EL (cell line): ENCODE measurements around the gene NLRC5.
A peak's percentile ranks its signal among the peaks of the same experiment; 100 is the strongest.
"Not testable (repeated sequence)": the region's sequence is repeated elsewhere in the genome, so short reads cannot be mapped to it uniquely, and the experiment has no call there.

ENCODE experiments used
- DNase-seq: peaks from one replicate; pipeline ENCODE4 v3.0.0-alpha.2; 2016

Gene NLRC5

GRCh38 chr16:56982695-56983094 is 6.7 kb upstream of the NLRC5 start:
- no peak for DNase-seq

- no peak for DNase-seq
Measured at GRCh38 chr16:56983211-56983751, 6.1 kb upstream of the NLRC5 start.

GRCh38 chr16:56984639-56985038 is 4.7 kb upstream of the NLRC5 start:
- no peak for DNase-seq

- DNase-seq: peak; percentile 87
Measured at GRCh38 chr16:56985288-56985961, 3.9 kb upstream of the NLRC5 start.

DNA sequence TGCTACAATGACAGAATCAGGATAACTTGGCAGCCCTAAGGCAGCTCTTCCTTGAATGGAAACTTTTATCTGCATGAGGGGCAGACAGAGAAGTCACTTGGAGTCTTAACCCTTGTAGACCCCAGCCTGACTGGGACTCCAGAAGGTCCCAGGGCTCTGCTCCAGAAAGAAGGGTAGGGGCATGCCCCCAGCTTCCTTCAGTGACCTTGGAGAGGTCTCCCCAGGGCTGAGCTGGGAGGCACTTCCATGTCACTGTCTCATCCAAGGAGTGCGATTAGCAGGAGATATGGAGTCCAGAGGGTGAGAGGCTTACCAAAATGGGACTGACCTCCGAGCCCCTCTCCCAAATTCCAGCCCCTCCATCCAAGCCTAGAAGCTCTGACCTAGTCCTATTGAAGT is 3.4 kb upstream of the NLRC5 start:
- DNase-seq: no peak

DNA sequence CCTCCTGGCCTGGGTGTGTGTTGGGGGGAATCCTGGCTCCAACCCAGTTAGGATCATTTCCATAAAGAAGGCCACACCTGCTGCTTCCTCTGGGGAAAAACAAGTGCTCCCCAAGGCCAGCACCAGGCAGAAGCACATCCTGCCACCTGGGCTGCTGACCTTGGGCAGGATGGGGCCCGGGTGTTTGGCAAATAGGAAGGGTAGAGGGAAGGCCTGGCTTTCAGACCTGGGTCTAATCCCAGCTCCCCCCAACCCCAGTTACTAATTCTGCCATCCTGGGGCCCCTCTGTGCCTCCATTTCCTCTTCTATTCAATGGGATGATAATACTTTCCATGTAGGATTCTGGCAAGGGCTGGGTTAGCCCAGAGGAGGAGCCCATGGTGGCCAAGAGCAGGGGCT is 3.0 kb upstream of the NLRC5 start:
- DNase-seq: no peak

DNA sequence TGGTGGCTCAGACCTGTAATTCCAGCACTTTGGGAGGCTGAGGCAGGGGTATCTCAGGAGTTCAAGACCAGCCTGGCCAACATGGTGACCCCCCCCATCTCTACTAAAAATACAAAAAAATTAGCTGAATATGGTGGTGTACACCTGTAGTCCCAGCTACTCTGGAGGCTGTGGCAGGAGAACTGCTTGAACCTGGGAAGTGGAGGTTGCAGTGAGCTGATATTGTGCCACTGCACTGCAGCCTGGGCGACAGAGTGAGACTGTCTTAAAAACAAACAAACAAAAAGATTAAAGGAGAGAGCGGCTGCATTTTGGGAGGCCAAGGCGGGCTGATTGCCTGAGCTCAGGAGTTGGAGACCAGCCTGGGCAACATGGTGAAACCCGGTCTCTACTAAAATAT is 2.4 kb upstream of the NLRC5 start:
- DNase-seq: not testable (repeated sequence)

- DNase-seq: no peak
Measured at GRCh38 chr16:56987692-56988091, 1.7 kb upstream of the NLRC5 start.

DNA sequence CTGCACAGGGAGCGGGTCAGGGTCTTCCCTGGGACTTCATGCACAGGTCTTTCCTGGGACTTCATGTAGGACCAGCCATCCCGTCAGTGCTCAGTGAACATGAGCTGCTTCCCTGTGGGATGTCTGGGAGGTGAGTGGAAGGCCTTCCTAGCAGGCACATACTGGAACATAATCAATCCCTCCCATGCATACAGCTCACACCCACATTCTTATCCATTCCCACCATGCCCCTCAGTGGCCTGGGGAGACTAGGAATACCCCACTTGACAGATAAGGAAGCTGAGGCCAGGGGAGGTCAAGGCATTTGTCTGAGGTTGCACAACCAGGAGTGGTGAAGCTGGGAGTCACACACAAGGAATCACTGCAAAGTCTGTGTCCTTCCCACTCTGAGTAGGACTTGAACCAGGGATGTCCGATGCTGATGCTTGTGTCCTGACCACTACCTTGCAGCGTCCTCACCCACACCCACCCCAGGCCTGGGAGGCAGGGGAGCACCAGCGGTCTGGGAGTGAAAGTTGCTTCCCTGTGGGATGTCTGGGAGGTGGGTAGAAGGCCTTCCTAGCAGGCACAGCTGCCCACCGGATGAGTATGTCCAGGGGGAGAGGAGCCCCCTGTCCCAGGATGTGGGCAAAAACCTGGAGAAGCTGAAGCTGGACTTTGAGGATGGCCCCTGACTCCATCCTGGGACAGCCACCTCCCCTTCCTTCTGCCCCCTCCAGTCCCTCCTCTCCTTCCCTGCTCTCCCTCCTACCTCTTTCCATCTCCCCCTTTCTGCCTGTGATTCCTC is 1.0 kb upstream of the NLRC5 start:
- peak; percentile 44 for DNase-seq

DNA sequence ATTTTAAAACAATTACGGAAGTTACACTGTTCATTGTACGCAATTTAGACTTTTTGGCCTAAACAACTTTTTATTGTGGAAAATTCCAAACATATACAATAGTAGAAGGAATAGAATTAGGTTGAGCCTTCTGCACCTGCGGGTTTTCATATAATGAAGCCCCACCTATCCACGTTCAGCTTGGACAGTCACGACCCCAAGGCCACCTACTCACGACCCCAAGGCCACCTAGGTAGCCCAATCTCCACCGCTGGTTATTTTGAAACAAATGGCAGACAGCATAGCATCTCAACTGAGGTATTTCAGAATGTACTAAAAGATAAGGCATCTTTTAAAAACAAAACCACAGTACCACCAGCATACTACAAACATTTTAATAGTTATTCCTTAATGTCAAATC is 631 bp downstream of the NLRC5 start:
- DNase-seq: no peak

DNA sequence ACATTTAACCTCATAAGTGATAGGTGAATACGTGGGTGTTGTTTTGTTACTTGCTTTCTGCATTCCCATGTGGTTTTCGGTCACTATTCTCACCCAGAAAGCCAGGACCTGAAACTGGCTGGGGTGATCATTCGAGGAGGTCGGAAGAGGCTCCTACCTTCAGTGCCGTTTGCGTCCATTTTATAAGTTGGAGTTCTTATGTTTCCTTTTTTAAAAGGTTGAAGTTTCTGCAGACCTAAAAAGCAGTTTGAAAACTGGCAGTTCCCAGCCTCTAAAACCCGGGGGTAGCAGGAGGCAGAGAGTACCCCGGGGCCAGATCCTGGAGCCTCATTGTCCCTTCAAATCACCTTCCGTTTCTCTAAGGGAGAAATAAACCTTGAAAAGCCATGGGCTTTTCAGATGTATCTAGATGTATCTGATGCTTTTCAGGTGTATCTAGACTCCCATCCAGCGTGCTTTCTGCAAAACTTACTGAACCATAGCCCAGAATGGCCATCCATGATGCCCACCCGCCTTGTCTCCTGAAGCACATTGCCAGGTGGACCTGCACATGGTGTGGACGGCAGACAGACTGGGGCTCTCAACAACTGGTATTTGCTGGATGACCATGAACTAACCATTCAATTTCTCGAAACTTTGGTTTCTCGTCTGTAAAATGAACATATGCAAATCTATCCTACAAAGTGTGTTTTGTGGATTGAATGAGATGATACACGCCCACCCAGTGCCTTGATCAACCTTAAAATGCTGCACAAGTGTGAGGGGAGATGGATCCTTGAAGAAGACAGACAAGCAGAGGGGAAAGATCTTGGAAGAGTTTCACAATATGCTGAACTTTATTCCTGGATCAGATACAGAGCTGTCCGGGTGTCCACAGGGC is 1.3 kb downstream of the NLRC5 start:
- DNase-seq: no peak

DNA sequence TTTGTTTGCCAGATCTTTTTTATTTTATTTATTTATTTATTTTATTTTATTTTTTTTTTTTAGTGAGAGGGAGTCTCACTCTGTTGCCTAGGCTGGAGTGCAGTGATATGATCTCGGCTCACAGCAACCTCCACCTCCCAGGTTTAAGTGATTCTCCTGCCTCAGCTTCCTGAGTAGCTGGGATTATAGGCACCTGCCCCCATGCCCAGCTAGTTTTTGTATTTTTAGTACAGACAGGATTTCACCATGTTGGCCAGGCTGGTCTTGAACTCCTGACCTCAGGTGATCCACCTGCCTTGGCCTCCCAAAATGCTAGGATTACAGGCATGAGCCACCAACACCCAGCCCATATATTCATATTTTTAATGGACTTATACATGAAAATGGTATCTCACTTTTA is 3.1 kb downstream of the NLRC5 start:
- DNase-seq: not testable (repeated sequence)

GRCh38 chr16:56993204-56993603 is 3.8 kb downstream of the NLRC5 start:
- no peak for DNase-seq

DNA sequence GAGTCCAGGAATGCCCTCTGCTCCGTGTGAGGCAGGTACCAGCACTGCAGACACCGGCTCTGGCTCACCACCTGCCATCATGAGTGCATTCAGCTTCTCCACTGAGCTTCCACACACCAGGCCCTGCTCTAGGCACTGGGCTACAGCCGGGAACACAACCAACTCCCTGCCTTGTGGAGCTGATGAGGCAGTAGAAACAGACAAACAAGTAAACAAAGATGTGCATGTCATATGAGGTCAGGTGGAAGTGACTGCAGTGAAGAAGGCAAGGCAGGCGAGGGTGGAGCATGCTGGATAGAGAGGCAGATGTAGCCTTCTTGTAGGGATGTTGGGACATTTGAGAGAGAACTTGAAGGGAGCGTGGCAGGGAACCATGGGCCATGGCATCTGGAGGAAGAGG is 5.0 kb downstream of the NLRC5 start:
- no peak for DNase-seq

GRCh38 chr16:56995136-56995805 is 5.9 kb downstream of the NLRC5 start:
- no peak for DNase-seq

GRCh38 chr16:56997264-56997663 is 7.9 kb downstream of the NLRC5 start:
- DNase-seq: no peak

DNA sequence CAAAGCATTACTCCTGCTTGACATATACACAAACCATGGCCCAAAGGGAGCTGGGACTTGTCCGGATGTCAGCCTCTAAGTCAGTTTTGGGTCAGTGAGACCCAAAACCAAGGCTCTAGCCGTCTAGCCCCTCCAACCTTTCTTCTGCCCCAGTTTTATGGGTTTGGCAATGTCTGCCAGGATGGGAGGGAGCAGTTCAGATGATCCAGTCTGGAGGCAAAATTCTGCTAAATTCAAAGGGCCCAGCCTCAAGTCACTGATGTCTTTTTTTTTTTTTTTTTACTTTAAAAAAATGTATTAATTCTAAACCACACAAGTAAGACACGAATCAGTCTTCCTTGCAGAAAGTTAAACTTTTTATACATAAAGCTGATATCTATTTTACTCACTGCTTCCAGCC is 8.6 kb downstream of the NLRC5 start:
- no peak for DNase-seq

- DNase-seq: no peak
Measured at GRCh38 chr16:56998352-56998751, 9.0 kb downstream of the NLRC5 start.

GRCh38 chr16:56998861-56999260 is 9.5 kb downstream of the NLRC5 start:
- DNase-seq: no peak

DNA sequence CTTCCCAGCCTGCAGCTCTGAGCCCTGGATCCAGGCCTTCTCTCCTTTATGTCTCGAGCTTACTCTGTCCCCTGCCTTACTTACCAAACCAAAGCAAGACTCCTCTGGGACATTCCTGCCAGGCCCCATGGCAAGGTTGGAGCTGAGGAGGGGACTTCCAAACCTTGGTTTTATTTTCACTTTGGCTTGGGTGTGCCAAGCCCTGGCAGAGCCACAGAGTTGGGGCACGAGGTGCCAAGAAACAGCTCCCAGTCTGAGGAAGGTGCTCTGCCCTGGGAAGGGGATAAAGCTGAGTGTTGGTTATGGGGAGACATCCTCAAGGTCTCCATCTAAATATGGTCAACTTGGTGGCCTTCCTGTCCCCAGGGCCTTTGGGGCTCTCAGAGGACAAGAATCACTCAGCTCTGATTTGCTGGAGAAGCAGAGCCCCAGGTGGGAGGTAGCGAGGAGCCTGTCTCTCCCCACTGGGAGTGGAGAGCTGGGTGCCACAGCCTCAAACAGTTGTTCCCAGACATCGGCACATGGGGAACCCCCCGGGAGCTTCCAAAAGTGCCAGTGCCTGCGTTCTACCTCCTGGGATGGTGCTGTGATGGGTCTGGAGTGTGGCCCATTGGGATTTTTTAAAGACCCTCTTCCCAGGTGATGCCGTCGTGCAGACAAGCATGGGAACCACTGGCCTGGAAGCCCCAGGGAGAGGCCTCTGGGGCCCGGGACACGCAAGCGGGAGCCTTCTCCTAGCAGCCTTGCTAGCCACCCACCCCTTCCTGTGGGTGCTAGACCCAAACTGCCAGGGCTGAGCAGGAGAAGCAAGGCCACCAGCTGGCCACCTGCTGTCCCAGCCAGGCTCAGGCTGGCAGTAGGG is 10.3 kb downstream of the NLRC5 start:
- no peak for DNase-seq

DNA sequence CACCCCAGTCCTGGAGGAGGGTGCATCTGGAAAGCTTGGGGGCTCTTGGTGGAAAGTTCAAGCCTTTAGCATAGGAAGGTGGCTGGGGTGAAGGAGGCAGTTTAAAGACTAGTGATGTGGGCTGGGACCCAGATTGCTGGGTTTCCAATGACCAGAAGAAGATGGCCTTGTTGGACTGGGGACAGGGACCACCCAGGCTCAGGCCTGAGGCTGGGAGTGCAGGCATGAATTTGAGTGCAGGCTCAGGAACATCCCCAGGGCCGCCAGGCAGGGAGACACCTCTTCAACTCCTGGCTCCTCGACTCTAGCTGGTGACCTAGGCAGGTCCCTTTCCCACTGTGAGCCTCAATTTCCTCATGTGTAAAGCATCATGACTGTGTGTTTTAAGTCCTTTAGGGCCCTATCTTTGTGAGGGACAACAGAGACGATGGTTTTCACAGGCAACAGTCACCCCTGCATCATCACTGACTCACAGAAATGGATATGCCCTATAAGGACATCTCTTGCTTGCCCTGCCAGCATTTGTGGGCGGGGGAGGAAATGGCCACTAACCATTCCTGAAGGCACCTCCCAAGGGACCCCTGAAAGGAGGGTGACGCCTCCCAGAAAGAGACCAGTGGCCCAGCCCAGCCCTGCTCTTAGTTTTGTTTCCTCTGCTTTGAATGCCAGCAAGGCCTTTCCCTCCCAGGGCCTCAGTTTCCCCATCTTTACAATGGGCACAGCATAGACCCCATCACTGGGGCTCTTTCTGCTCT is 11.1 kb downstream of the NLRC5 start:
- DNase-seq: peak; percentile 96
